ENCODE measurements around the gene IL23R.
A peak's percentile ranks its signal among the peaks of the same experiment; 100 is the strongest.
"Not testable (repeated sequence)": the region's sequence is repeated elsewhere in the genome, so short reads cannot be mapped to it uniquely, and the experiment has no call there.

IL23R gene

DNA sequence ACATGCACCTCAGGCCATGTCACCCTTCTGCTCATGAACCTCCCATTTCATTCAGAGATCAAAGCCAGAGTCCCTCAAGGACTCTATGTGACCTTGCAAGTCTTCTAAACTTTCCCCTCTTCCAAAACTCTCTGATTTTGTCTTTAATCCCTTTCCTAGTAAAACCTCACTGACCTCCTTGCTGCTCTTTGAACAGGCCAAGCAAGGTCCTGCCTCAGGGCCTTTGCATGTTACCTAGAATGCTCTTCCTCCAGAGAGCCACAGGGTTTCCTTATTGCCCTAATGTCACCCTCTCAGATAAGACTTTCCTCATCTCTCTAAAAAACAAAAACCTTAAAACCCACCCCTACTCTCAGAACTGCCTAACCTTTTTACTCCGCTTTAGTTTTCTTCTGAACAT is 26.6 kb downstream of the IL23R start:
- DNase-seq (ENCODE audit: low spot score), result no peak

DNA sequence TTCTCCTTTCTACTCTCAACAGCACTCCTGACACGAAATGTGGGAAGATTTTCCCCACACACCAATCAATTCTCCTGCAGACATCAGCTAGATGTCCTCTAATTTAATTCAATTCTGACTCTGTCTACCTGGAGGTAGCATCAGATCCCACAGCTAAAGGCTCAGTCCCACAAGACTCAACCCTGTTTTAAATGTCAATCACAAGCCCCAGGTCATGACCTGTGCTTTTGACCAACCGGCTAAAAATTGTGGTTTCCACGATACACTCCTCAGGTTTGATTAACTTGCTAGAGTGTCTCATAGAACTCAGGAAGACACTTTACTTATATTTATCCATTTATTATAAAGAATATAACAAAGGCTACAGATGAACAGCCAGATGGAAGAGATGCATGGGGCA is 27.4 kb downstream of the IL23R start:
- DNase-seq (ENCODE audit: low spot score), result no peak

DNA sequence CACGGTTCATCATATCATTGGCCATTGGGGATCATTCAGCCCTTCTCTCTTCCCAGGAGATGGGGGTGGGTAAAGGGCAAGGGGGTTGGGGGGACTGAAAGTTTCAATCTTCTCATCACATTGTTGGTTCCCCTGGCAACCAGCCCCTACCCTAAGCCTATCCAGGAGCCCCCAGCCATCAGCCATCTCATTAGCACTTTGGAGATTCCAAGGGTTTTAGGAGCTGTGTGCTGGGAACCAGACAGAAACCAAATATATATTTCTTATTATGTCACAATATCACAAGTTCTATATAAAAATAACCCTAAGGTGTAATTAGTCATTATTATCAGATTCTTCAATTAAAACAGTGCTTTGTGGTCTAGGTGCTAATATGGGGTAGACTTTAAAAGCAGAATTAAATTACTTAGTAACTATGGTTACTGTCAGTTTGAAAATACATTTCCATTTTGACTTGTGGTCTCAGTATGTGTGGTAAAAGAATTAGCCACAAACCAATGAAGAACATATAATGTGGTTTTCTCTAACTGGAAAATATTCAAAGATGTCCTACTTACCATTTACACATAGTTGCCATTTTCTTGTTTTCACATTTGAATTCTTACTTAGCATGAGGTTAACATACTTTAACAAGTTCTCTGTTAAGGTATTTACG is 28.1 kb downstream of the IL23R start:
- DNase-seq (ENCODE audit: low spot score), result no peak

DNA sequence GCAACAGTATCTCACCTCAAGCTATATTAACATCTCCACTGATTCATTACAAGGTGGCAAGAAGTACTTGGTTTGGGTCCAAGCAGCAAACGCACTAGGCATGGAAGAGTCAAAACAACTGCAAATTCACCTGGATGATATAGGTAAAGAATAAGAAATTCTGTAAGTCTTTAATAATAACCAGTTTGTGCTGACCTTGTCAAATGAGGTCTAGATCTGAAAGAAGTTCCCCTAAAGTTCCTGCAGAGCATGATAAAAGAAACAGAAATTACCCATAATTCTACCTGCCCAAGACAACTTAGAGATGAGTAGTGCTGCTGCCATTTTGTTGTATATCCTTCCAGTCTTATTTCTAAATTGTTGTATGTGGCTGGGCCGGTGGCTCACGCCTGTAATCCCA is 34.5 kb downstream of the IL23R start:
- DNase-seq (ENCODE audit: low spot score), result no peak

DNA sequence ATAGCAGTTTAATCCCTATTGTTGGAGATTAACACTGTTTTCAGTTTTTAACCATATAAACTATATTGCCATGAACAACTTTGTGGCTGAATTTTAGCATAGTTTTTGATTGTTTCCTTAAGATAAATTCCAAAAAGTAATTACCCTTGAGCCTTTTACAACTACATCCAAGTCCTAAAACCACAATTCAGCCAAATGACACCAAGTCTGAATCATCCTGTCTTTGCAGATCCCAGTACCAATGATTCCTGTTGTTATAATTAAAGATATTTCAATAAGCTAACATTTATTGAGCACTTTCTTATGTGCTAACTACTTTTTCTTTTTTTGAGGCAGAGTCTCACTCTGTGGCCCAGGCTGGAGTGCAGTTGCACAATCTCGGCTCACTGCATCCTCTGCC is 35.6 kb downstream of the IL23R start:
- DNase-seq (ENCODE audit: low spot score), result peak; percentile 18

DNA sequence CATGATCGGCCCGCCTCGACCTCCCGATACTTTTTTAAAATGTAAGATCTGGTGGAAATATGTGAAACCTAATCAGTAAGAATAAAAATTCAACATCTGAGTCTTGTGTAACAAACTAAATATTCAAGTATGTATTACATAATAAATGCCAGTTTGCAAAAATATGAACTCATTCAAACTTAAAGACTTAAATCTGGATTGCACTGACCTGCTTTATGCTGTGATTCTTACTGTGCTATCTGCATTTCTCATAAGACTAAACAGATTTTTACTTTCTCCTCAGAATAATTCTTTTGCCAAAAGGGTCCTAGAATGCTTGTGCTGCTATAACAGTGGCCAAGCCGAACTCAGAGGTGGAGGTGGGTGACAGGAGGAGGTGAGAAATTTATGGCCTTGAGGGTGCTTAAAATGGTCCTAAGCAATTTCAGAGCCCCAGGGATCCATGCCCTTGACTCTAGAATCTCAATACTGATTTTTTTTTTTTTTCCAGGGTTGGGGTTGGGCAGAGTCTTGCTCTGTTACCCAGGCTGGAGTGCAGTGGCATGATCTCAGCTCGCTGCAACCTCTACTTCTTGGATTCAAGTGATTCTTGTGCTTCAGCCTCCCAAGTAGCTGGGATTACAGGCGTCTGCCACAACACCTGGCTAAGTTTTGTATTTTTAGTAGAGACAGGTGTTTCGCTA is 38.2 kb downstream of the IL23R start:
- no peak for DNase-seq (ENCODE audit: low spot score)

DNA sequence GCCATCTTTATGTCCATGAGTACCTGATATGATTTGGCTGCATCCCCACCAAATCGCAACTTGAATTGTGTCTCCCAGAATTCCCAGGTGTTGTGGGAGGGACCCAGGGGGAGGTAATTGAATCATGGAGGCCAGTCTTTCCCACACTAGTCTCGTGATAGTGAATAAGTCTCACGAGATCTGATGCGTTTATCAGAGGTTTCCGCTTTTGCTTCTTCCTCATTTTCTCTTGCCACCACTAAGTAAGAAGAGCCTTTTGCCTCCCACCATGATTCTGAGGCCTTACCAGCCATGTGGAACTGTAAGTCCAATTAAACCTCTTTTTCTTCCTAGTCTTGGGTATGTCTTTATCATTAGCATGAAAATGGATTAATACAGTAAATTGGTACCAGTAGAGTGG is 41.1 kb downstream of the IL23R start:
- not testable (repeated sequence) for DNase-seq (ENCODE audit: low spot score)

DNA sequence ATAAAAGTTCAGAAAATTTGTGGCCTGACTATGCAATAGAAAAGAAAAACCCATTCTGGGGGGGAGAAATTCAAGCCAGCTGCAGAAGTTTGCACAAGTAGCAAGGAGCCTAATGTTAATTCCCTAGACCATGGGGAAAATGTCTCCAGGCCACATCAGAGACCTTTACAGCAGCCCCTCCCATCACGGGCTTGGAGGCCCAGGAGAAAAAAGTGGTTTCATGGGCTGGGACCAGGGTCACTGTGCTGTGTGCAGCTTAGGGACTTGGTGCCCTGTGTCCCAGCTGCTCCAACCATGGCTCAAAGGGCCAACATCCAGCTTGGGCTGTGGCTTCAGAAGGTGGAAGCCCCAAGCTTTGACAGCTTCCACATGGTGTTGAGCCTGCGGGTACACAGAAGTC is 42.0 kb downstream of the IL23R start:
- DNase-seq (ENCODE audit: low spot score), result no peak

DNA sequence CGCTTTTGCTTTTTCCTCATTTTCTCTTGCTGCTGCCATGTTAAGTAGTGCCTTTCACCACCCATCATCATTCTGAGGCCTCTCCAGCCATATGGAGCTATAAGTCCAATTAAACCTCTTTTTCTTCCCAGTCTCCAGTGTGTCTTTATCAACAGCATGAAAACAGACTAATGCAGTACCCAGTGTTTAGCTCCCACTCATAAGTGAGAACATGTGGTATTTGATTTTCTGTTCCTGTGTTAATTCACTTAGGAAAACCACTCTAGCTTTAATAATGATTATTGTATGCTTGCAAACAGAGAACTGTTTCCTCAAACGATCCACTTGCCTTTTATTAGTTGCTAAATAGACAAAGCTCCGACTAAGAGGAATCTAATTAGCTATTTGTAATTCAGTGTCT is 43.3 kb downstream of the IL23R start:
- no peak for DNase-seq (ENCODE audit: low spot score)

DNA sequence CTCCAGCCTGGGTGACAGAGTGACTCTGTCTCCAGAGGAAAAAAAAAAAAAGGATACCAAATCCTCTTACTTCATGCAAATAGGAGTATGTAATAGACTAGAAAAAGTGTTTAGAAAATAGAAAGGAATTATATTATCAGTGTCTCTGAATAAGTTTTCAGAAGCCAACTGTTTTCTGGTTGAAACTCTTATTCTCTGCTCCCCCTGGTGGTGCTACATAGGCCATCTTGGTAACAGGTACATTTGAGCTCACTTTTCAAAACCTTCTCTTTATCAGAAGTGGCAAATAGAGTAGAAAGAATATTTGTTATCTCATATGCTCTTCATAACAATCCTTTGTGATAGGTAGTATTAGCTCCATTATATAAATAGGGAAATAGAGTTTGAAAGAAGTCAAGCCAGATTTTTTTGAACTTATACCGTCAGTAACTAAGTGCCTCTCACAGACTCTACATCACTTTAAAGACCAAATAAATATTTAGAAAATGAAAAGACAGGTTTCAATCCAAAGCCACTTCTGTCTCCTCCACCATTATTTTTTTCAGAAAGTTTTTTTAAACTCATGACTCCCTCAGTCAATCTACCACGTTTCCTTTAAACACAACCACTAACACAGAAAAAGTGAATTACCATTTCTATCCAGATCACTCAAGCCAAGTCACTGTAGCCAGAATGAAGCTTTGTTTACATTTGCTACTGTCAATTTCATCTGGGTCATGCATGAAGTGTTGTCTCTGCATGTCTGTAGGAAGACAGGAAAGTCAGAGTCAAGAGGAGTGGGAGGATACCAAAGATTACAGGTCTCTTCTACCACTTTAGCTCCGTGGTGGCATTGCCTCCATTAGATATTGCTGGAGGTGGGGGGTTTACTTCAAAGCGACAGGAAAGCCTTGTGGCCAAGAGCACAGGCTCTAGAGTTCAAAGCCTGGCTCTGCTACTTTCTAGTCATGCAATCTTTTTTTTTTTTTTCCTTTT is 45.6 kb downstream of the IL23R start:
- peak; percentile 11 for DNase-seq (ENCODE audit: low spot score)

DNA sequence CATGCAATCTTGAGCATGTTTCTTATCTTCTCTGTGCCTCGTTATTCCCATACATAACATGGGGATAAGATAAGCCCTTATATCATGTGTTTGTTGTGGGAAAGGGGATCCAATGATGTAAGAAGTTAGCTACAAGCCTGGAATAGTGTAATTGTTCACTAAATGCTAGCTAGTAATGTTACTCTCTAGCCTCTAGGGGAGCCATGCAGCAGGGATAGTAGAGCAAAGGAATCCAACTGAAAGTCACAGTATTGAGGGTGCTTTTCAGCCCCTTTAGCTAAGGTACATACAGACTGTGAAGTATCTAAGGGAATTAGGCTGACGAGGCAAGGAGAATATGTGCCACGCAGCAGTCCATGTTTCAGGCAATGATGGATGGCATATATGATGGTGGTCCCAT is 46.9 kb downstream of the IL23R start:
- peak; percentile 51 for DNase-seq (ENCODE audit: low spot score)

DNA sequence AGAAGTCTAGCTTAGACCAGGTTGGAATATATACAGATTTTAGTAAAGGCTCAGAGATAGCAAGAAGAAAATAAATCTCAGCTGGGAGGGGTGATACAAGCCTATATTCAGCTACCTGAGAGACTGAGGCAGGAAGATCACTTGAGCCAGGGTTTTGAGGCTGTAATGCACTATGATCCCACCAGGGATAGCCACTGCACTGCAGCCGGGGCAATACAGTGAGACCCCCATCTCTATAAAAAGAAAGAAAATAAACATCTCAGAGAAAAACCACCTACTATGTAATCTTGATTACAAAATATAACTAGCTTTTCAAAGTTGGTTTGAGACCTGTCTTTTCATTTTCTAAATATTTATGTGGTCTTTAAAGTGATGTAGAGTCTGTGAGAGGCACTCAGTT is 47.7 kb downstream of the IL23R start:
- DNase-seq (ENCODE audit: low spot score), result no peak

DNA sequence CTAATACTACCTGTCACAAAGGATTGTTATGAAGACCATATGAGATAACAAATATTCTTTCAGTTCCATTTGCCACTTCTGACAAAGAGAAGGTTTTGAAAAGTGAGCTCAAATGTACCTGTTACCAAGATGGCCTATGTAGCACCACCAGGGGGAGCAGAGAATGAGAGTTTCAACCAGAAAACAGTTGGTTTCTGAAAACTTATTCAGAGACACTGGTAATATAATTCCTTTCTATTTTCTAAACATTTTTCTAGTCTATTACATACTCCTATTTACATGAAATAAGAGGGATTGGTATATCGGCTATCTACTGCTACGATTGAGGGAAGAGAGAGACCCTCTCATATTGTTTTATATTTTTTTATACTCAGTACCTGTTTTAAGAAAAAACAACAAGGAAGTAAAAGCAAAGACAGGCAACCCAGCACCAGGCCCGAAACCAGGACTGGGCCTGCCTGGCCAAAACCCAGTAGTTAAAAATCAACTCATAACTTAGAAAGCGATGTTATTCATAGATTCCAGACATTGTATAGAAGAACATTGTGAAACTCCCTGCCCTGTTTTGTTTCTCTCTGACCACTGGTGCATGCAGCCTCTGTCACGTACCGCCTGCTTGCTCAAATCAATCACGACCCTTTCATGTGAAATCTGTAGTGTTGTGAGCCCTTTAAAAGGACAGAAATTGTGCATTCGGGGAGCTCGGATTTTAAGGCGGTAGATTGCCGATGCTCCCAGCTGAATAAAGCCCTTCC is 48.3 kb downstream of the IL23R start:
- peak; percentile 24 for DNase-seq (ENCODE audit: low spot score)

DNA sequence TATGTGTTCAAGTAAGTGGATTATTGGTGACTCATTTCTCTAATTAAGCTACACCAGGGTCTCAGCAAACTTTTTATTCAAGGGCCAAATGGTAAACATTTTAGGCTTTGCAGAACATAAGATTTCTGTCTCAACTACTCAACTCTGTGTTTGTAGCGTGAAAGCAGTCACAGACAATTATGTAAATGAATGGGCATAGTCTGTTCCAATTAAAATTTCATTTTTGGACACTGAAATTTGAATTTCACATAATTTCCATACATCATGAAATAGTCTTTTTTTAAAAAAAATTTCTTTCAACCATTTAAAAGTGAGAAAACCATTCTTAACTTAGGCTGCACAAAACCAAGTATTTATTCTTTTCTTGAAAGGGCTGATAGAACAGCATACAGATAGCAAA is 50.1 kb downstream of the IL23R start:
- no peak for DNase-seq (ENCODE audit: low spot score)

DNA sequence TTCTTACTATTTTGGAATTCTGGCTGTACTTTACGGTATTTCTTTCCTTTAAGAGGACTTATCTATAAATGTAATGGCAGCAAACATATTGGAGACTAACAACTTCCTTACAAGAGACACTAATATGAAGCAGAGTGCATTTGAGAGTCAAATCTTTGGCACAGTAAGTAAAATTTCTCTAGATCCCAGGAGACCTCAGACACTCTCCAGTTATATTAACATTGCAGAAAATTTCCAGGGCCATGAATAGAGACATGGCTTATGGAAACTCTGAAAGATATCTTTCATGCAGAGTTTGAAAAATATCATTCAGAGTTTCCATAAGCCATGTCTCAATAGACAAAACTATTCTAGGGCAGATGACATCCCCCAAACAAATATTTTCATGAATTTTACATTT is 51.2 kb downstream of the IL23R start:
- DNase-seq (ENCODE audit: low spot score), result no peak

DNA sequence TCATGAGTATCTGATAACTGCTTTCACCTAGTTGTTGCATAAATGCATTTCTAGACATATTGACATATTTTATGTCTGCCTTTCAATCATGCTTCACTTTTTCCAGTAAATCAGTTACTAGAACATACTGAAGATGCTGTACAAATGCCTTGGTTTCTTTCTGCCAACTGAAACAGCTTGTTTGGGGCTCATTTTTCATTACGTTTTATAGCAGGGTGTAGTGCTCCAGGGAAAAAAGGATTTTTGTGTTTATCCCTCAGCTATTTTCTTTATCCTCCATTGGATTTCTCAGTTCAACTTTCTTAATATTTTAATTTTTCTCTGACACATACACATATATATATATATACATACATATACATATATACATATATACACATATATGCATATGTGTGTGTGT is 51.7 kb downstream of the IL23R start:
- no peak for DNase-seq (ENCODE audit: low spot score)

DNA sequence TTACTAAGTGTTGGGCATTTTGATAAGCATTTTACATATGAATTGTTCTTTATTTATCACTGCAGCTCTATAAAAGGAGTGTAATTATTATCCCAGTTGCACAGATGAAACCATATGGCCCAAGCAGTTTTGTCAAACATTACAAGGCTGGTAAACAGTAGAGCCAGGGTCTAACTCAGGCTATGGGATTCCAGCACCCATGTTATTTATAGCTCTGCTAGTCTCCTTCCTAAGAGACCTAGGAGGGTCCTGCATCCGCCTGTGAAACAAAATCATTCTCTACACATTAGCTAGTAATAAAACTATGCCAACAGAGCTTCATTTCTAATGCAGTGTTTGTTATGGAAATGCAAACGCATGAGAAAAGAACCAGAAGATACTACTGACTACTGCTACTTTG is 58.6 kb downstream of the IL23R start:
- DNase-seq (ENCODE audit: low spot score), result no peak

DNA sequence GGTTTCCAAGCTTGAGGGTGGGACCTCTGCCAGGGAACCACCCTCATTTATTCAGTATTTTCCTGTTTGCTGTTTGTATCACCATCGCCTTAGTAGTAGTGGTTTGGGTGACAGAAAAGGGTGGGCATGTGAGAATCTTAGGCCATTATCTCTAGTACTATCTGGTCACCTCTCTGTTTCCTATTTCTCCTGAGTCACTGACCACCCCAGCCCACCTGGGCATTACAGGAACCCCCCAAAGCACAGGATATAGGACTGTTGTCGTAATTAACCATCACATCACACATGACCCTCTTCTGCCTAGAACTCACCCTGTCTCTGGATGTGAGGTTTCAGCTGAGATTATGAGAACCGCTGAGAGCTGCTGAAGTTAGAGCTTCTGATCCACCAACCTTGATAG is 60.4 kb downstream of the IL23R start:
- DNase-seq (ENCODE audit: low spot score), result no peak

DNA sequence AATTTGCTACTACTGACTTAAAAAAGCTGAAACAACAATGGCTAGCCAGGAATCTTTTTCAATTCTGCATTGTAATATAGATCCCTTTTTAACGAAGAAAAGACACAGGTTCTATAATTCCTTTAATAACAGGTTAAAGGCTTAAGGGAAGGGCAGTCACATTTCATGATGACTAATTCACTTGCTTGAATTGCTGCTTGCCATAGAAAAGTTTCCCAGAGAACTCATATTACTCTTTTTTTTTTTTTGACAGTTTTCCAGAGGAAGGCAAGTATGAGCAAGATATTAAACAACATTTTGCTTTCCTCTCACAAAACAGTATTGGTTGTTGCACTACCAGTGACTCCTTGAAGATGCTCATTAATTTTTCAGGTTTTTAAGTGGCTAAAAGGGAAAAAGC is 60.9 kb downstream of the IL23R start:
- no peak for DNase-seq (ENCODE audit: low spot score)

DNA sequence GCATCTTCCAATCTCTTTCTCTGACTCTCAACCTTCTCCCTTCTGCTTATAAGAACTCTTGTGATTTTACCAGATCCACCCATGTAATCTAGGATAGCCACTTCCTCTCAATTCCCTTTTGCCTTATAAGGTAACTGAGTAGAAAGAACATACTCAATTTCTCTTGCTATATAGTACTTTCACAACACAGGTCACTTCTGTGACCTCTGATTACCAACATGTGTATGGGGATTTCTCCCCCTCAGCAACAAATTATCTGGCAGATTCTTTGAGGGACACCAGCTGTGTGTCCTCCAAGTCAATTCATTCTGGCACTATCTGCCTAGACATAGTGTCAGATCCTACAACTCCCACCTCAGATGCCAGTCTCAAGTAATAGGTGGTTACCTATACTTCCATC is 62.5 kb downstream of the IL23R start:
- DNase-seq (ENCODE audit: low spot score), result no peak

DNA sequence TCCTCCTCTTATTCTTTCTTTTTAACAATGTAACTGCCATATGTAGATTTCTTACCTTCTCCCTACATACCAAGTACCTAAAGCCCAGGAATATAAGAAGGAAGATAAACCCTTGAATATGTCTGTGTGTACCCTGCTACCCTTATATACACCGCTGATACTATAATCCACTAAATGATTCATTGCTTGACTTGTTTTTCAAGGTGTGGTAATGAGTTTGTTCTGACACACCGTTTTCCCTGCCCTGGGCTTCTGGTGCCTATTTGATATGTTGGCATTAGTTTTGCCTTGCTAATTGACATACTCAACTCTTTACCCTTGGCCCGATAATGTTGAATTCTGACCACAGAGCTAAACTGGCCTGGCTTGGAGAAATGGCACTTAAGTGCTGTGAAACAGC is 64.3 kb downstream of the IL23R start:
- DNase-seq (ENCODE audit: low spot score), result no peak

DNA sequence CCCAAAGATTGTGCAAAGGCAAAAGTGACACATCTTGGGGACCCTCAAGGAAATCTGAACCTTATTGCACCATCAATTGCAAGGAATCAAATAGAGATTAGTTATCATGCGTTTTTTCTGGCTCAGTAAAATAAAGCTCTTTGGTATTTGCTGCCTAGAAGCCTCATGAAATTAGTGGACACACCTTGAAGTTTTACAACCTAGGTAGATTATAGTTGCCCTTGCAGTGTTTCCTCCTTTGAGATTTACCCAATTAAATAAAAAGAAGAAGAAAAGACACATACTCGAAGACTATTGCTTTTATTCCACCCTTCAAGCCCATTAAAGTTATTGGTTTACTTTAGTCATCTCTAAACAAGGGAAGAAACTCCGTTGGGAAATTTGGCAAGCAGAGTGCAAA is 70.0 kb downstream of the IL23R start:
- DNase-seq (ENCODE audit: low spot score), result no peak

Measured in GM03348 (cell line).